GM20000 (cell line): ENCODE results near the gene TM4SF18.

Source experiments
- DNase-seq: peaks from one replicate; pipeline ENCODE4 v3.0.0; 2012; ENCODE audit warnings: low spot score
- CTCF ChIP-seq: IDR thresholded peaks from 2 replicates; pipeline ENCODE4 v1.5.1; 2012; ENCODE audit warnings: mild to moderate bottlenecking, control low read depth; ENCODE audit errors: extremely low read depth, missing control alignments

The TM4SF18 gene

GRCh38 chr3:149371001-149371722 is 37.7 kb upstream of the TM4SF18 start:
- no peak for TF ChIP-seq CTCF
- DNase-seq, result no peak

GRCh38 chr3:149369991-149370866 is 36.8 kb upstream of the TM4SF18 start:
- no peak for DNase-seq
- TF ChIP-seq CTCF, result no peak

DNA sequence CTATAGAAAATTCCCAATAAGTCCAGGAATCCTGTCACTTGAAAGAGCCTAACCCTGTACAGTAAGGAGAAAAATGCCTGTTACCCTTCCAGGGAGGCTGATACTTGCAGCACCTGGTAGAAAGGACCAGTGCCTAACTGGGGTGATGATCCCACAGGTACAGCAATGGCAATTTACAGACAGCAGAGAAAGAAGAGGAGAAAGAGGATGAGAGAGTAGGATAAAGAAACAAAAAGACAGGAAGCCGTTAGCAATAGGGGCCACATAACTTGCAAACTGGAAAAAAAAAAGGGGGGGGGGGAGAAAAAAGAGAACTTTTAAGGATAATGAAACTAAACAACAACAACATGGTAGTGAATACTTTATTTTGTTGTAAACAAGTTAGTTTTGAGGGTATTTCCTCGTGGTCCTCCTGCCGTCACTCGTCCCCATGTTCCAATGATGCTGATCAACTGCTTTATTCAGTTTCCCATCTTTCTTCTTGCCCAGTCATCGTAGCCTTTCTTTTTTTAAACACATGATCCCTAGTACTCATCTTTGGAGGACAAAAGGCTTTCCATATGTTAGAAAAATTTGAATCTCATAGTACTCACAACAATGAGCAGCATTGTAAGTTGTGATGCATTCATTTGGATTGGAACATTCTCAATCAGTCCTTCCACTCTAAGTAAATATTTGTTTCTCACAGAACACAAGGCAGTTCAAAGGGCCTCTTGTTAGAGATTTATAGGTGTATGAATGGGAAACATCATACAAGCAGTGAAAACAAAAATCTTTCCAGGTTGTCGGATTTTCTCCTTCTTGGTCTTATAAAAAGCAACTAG is 35.5 kb upstream of the TM4SF18 start:
- DNase-seq, result no peak

GRCh38 chr3:149368201-149368673 is 34.8 kb upstream of the TM4SF18 start:
- DNase-seq, result no peak
- TF ChIP-seq CTCF, result no peak

More for the DNA sequence above, 35.5 kb upstream of the TM4SF18 start:
- TF ChIP-seq CTCF, result no peak

DNA sequence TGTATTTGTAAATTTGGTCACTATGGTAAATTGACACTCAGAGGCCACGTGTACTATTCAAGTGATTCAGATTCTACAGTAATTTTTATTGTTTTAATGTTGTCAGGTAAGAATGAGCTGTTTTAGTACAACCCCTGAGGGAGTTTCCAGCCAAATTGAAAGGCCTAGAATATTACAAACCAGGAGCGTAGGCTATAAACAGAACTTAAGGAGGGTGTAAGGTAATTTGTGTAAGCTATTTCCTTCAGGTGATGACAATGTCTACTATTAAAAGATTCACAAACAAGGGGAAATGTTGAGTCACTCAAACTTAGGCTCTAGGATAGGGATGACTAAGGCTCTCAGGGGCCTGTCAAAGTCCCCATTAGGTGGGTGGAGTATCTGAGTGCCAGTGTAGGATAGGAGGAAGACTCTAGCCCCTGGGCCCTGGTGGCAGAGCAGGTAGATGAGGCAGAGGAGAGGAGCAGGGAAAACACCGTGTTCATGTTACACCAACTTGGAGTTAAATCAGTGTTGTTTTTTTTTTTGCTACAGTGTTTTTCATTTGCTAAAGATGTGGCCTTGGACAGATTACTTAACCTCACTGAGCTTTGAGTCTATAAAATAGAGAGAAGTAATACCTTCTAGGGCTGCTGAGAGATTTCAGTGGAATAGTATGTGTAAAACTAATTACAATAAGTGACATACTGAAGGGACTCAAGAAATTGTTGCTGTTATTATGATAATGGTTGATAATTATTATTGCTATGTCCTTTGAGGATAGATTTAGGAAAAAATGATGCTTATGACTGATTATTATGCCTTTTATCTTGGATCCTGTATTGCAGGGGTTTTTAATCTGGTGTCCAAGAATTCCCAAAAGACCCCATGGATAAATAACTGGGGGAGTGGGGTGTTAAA is 33.8 kb upstream of the TM4SF18 start:
- TF ChIP-seq CTCF, result no peak

DNA sequence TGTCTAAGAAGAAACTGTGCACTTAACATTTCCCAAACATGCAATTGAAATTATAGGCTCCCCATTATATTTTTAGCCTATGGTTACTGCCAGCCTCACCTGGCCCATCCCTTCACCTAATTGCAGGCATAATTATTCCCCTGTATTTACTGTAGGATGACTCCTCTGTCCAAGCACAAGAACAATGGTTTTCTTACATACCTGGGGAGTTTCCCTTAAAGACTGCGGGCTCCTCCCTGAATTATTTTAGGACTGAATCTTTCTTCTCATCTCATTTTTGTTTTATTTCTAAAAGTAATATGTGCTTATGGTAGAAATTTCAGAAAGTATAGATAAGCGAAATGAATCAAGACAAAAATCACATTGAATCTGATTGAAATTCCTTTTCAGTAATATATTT is 32.6 kb upstream of the TM4SF18 start:
- no peak for DNase-seq
- no peak for TF ChIP-seq CTCF

More for the DNA sequence above, 33.8 kb upstream of the TM4SF18 start:
- no peak for DNase-seq
